ENCODE results near the gene CPNE9.

The CPNE9 gene, protein sequence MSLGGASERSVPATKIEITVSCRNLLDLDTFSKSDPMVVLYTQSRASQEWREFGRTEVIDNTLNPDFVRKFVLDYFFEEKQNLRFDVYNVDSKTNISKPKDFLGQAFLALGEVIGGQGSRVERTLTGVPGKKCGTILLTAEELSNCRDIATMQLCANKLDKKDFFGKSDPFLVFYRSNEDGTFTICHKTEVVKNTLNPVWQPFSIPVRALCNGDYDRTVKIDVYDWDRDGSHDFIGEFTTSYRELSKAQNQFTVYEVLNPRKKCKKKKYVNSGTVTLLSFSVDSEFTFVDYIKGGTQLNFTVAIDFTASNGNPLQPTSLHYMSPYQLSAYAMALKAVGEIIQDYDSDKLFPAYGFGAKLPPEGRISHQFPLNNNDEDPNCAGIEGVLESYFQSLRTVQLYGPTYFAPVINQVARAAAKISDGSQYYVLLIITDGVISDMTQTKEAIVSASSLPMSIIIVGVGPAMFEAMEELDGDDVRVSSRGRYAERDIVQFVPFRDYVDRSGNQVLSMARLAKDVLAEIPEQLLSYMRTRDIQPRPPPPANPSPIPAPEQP

DNA sequence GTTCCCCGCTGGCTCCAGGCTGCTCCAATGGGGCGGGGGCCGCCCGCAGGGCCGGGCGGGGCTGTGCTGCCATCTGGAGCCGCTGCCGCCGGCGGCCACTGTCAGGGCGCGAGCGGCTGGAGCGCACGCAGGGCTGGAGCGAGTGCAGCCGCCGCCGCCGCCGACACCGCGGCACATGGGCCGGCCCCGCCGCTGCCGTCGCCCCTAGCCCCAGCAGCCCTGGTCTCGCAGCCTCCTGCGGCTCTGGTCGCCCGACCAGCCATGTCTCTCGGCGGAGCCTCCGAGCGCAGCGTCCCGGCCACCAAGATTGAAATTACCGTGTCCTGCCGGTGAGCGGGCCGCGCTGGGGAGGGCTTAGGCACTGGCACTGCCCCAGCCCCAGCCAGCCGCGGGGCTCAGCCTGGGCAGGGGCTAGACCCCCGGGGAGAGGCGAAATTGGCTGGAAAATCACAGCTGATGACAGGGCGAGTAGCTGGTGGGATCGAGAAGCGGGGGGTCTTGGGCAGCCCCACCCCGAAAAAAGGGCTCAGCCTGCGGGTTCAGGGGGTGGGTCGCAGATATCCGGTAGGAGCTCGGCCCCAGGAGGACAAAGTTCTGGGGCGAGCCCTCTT is at the start of gene CPNE9:
CPNE9 (plus strand) TSS at position 98 of the 611 bp plus-strand sequence; CDS start at position 262, 164 bp downstream.
- DNase-seq, result no peak

DNA sequence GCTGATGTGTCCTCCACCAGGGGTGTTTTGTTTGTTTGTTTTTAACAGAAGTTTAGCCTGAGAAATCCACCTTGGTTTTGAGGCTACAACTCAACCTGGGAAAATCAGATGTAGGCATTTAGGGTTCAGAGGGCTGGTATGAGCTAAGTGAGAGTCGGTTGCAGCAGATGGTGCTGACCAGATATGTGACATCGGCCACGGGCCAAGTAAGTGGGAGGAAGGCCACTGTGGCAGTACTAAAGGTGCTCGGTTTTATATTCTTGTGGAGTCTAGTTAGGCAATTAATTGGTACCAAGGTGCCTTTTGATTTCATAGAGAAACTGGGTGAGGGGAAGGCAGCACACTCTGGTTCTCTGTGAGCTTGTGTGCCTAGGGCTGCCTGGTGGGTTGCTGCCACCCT is 43.8 kb upstream of the CPNE9 start:
- DNase-seq, result no peak

DNA sequence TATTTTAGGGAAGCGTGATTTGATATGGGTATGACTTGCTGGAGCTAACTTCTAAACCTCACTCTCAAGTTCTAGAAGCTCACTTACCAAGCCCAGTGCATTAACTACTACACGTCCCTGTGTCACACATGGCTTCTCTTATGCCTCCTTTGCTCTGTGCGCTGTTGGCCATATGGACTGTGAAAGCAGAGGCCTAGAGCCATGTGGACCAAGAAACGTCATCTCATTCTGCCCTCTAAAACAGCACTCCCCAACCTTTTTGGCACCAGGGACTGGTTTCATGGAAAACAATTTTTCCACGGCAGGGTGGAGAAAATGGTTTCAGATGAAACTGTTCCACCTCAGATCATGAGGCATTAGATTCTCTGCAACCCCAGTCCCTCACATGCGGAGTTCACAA is 42.7 kb upstream of the CPNE9 start:
- DNase-seq, result no peak

DNA sequence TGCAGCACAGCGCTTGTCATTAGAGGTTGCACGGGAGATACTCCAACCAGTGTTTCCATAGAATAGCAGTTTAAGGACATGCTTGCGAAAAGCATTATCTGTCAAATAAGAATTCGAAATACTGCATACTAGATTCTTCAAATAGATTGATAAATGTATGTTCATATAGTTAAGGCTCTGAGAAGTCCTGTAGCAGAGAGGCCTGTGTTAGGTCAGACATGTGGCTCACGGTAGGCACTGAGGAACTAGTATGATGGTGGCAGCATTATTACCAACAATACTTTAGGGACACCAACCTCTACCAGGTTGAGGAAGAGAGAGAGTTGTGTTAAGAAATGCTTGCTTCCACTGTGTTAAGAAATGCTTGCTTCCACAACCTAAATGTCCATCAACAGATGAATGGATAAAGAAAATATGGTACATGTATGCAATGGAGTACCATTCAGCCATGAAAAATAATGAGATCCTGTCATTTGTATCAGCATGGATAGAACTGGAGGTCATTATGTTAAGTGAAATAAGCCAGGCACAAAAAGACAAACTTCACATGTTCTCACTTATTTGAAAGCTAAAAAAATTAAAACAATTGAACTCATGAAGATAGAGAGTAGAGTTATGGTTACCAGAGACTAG is 39.4 kb upstream of the CPNE9 start:
- DNase-seq, result no peak

DNA sequence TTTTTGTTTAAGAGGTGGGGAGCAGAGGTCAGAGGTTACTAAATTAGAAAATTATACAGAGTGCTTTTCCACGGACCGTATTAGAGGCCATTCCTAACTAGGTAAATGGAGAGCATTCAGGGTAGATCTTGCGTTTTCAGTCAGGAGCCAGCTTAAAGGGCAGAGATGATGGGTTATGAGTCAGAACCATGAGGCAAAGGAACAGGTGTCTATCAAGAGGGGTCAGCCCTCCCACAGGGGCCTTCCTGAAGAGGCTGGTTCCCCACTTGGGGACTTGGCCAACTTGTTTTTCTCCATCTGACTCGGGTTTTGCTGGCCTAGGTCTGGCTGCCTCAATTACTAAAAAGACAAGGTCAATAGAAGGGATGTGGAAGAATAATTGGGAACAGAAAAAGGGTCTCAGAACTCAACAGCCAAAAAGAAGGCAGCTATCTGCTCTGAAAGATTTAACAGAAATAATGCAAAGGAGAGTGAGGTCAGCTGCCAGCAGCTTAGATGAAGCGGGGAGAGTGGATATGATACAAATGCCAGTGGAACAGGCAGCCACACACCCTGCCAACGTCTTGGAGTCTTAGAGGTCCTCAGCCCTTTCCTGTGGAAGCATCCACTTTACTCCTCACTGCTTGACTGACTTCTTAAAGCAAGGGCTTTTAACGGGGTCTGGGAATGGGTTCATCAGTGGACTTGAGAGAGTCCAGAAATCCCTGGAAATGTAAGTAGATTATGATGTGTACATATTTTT is 36.8 kb upstream of the CPNE9 start:
- DNase-seq, result no peak

DNA sequence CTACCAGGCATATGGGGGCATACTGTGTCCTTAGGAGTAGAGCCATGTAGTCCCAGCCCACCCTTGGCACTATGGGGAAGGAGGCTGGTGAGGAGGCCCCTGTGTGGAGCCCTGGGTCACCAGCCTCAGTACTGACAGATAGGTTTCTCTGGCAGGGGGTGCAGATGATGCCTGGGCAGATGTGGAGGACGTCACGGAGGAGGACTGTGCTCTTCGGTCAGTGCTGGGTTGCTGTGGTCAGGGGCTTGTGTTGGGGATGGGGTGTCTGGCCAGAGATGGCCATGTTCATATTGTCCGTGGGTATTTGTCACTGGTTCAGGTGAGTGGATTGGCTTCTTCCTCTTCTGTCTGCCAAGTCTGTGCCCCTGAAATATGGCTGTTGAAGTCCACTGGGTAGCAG is 34.4 kb upstream of the CPNE9 start:
- no peak for DNase-seq

DNA sequence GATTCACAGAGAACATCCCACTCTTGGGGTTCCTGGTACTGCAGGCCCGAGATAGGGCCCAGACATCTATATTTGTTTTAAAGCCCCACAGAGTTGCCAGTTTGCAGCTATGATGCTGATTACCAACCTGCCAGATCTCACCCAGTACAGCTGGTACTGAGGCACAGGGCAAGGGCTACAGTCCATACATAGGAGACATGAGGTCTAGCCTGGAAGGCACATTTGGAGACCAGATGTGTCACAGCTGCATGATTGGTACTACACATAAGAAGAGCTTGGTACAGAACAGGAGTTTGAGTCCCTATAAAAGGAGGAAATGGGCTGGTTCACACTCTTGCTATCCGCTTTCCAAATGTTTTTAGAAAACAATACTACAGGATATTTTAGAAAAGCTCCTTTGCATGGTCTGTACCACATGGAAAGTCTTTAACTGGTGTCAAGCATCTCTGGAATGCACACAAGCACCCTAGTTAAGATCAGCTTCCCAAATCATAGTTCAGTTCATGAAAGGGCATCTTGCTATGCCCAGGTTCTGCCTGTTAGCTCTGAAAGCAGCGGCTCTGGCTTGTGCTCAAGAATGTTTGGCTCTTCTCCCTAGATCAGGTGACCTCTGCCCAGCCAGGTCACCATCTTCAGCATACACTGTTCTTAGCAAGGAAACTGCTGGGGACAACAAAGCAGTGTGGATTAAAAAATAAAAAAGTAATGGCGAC is 33.8 kb upstream of the CPNE9 start:
- DNase-seq, result no peak

DNA sequence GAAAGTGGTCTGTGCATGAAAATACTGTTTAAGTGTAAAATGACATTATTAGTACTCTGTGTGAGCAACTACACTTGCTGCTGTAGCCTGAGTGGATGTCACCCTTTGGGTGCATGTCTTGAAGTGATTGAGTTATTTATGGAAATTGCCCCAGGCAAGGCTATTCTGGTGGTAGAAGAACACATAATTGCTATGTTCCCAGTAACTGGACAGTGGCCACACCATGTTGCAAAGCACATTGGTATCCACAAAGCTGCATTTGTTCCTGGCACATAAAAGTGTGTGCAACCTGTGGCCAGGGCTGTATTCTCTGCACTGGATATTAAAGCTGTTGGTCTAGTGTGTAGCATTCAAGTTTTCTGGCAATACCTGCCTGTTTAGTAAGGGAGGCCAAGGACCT is 30.6 kb upstream of the CPNE9 start:
- no peak for DNase-seq

DNA sequence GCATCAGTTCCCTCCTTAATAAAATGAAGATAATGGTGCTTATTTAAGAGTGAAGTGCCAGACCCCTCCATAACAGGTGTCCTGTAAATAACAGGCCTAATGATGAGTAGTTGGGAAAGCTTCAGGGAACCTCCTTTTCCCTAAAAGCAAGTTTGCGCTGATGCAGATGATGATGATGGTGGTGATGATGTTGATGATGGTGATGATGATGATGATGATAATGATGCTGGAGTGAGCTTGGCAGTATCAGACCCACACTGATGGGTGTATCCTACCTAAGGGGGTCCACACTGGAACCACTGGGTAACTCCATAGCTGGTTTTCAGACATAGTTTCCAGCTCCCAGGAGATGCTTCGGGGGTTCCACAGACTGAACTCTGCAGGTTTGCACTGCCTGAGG is 29.9 kb upstream of the CPNE9 start:
- no peak for DNase-seq

DNA sequence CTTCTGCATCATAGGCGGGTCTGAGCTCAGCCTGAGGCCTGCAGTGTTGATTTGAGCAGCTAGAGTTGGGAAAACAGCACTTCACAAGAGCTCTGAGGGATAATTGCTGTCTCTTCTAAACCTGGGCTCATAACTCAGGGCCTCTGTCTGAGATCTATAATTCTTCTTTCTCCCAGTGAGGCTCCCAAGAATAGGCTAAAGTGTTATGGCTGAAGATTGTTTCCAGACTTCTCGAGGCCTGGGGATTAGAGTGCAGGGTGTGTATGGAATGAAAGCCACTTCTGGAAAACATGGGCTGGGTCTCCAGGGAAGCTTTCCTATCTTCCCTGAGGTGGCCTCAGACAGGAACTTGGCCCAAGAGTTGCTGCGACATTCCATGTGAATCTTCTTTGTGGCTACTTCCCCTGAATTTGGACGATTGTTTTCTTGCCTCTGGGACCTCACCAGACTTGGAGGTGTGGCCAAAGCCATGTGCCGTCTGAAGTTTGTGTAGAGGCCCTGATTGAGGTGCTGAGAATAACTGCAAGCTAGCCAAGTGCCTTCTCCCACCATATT is 27.8 kb upstream of the CPNE9 start:
- DNase-seq, result no peak

DNA sequence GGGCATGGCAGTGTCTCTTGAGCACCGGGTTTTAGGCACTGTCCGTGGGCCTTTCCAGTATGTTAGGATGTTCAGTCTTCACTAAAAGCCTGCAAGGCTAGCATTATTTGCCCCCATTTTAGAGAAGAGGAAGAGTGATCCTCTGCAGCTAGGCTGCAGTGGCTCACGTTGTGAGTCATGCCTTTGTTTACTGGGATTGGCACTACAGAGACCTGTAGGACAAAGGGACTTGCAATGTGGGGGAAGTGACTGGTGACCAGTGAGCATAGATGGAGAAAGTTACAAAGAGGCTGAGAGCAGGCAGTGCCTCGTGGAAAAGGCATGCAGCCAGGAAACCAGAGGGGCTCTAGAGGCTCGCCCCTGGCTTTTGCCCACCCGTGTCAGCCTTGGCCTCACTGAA is 26.8 kb upstream of the CPNE9 start:
- no peak for DNase-seq

DNA sequence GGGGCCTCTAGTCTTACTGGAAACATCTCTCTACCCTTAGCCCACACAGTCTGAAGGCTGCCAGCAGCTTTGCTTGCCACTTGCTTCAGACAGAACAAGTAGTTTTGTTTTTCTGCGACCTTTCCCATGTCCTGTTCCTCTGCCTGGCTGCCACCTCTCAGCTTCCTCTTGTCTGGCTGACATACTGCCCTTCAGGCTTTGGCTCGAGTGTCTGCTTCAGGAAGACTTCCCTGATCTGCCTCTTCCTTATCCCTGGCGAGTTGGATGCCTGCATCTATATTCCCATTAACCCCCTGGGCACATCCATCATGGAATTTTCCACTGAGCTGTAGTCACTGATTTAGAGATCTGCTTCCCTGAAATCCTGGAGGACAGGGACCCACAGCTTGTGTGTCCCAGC is 25.1 kb upstream of the CPNE9 start:
- DNase-seq, result no peak

DNA sequence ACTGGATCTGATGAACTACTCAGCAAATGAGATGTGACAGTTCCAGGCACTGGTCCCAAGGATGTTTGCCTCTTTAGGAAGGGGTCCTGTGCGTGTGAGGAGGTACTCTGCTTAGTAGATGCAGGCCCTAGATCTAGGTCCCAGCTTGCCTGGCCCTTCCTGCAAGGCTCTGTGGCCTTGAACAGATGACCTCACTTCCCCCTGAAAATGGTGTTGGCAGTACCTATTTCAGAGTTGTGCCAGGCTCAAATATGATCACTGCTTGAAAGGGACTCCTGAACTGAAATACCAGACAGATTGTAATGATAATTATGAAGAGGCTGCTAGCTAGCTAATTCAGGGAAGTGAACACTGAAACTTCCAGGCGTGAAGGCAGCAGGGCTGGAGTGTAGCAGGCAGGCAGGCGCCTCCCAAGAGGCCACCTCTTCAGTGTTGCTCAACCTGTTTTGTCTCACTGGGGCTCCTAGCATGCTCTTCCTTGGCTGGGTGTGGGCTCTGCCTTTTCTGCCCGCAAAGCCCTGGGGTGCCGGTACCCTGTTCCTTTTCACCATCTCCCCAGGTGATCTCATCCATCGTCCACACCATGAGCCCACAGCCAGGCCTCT is 24.1 kb upstream of the CPNE9 start:
- no peak for DNase-seq

DNA sequence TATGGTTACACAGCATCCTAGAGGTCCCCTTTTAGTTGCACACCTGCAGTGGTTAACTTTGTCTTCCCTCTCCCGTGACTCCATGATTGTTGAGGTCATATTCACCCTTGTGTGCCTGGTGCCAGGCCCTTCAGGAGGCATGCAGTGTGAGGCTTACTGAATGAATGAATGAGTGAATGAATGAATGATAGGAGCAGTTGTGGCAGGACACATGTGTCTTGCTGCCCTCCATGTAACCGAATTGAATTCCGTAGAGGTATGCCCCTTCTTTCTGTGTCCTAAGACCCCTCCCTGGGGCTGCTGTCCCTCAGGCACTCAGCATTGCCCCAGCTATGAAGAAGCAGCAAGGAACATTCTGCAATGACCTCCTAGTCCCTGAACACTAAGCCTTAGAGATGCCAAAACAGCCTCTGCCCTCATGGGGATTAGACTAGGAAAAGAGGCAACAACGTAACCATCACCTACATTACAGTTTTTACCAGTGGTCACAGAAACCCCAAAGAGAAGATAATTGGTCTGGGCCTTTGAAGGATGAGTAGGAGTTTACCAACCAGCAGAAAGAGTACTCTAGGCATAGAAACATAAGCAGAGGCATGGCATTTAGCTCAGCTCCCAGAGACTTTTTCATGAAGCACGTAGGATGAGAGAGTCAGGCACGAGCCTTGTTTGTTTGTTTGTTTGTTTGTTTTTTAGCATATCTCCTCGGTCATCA is 22.5 kb upstream of the CPNE9 start:
- no peak for DNase-seq

DNA sequence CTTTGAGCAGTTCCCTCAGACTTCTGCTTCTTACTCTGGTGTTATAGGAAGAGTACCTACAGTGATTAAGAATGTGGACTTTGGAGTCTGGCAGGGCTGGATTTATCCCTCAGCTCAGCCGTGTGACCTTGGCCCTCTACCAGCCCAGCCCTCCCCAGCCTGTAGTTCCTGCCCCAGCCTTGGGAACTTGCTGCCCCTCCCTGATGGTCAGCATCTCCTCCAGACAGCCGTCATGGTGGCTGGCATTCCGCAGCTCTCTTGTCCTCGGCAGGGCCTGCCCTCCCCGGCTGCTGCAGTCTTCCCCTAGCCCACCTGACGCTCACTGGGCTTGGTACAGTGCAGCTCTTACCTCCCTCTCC is 21.9 kb upstream of the CPNE9 start:
- DNase-seq, result no peak

DNA sequence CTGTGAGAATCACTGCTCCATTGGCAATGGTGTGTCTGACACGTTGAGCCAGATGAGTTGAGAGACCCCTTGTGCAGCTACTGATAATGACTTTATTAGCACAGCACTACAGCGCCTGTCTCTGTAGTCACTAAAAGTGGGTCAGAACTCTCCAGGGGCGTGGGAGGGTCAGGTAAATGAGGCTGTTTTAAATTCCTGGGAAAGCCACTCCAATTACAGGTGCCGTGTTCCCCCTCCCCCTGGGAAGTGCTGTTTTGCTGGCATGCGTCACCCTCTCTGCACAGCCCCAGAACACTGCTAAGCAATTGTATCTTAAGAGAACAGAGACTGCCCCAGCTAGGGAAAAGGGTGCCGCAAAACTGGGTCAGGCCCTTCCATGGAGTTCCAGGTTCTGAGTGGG is 21.5 kb upstream of the CPNE9 start:
- no peak for DNase-seq

DNA sequence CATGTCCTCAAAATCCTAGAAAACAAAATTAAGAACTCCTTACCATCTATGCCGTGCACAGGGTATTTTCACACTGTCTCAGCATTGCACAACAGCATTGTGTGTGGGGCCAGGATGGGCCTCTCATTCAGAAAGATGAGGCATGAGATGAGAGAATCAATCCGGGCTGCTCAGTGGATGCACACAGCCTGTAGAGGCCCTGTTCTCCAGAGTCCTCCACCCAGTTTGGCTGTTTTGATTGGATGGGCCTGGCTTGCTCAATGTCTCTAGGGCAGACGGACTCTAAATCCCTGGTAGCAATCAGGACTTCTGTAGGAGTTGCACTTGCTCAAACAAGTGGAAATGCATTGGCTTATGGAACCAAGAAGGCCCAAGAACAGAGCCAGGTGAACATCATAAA is 20.2 kb upstream of the CPNE9 start:
- DNase-seq, result no peak

DNA sequence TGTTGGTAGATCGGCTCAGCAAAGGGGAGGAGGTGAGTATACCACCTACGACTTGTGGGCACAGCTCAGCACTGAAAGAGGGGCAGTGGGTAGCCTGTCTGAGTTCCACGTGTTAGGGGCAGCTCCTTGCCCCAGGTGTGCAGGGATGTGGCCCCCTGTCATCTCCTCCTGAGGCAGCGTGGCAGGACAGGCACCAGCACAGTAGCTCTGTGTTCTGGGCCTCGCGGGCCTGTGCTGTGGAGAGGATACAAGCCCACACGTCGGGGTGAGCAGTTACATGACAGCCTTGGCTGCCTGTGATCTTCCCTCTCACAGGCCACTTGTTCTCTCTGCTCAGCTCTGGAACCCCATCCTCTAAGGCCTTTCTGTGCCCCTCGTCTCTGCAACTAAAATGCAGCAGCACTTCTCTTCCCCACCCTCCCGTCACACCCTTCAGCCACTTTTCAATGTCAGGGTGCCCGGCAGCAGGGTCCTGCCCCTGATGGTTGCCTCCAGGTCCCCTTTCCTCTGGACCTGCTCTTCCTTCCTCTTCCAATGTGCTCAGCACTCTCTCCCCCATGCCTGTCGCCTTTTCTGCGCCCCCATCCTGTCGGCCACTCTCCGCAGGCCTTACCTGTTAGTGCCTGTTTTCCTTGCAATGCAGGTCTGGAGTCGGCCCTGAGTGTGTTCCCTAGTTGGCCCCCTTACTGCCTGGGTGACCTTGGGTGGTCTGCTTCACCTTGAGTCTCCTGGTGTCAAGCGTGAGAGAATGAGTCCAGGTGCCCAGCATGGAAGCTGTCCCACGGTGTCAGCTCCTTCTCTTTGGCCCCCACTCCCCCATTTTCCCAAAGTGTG is 18.2 kb upstream of the CPNE9 start:
- no peak for DNase-seq

DNA sequence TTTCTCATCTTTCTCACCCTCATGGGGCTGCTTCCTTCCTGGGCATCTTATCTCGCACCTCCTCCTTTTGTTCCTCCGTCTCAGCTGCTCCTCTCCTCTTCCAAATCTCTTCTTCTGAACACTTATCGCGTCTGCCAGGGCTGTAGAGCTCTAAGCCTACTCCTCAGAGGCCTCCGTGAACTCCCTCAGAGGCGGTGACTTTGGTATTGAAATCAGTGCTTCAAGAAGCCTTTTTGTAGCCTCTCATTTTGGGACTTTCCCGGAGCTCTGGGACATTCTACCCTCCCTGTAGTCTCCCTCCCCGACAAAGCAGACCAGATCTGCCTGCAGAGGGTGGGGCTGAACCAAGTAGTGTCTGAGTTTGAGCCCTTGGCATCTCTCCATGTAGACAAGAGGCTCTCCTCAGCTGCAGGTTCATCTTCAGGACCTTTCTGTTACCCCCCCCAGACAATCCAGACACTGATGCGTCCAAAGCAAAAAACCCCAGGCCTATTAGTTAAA is 17.5 kb upstream of the CPNE9 start:
- DNase-seq, result no peak

DNA sequence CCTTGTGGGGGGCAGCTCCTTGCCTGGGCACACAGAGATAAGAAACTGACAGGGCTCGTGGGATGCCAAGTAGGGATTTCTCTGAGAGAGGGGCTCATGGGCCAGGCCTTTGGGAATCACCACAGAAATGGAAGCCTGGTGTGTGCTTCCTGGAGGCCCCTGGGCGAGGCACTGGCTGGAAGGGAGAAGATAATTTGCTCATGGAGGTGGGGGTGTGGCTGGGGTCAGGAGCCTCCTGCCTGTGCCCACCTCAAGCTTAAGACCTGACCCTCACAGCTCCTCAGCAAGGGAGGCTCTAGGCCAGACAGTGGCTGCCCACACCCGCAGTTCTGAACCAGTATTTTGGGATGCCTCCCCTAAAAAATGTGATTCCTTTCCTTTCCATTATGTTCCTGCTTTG is 16.9 kb upstream of the CPNE9 start:
- no peak for DNase-seq

Data from stimulated activated CD4-positive, alpha-beta T cell treated with anti-CD3 and anti-CD28 coated beads, Interleukin-1b, Interleukin-23, amount 100 ng/mL, for 48 hours (primary cell).